Islet precursor cell (in vitro differentiated cells): ENCODE data around the gene DUSP10.

Experiments
- DNase-seq: peaks from one replicate; pipeline ENCODE4 v3.0.0-alpha.2; 2018

The DUSP10 gene

DNA sequence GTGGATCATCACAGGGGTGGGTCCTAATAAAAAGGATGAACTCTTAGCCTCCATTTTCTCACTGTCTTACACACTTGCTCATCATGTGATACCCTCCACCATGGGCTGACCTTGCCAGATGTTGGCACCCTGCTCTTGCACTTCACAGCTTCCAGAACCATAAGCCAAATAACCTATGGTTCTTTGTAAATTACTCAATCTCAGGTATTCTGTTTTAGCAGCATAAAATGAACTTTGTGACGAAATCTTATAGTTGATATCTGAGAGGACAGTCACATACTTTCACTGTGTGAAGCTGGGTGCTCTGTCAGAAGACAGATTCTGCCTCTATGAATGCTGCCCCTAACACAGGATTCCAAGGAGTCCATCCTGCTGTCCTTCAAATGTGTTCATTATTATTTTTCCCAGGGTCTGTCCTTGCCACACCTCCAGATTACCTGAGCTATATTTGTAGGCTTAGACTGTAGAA, 13.8 kb downstream of the DUSP10 start:
- no peak for DNase-seq

DNA sequence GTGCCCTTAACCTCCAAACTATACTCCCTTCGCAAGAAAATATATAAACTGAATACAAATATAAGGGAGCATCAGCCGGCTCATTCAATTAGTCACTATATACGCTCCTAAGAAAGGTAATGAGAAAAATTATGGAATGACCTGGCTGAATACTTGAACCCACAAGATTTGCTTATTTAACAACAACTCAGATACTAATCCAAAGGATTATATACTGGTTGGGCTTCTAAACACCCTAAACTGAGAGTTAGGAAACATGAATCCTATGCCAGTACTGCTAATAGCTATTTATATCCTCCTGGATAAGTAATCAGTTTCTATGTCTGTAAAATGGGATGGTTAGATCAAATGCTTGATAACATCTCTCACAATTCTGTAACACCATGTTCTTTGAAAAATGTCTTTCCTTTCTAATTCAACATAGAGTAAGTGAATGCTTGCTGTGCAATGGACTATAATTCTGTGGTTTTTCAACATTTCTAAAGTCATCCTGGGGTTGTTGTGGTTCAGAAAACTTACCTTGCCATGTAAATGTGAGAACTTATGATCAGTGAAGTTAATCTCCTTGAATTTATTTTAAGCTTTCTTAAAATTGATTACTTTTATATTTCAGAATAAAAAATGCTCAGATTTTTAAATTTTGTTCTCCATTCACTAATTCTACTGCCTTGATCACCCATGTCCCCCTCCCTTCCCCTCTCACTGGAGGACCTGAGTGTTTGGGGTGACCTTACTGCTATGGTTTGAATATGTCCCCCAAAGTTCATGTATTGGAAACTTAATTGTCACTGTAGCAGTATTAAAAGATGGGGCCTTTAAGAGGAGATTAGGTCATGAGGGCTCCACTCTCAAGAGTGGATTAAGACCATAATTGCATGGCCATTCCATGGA, 14.5 kb downstream of the DUSP10 start:
- DNase-seq, result no peak

DNA sequence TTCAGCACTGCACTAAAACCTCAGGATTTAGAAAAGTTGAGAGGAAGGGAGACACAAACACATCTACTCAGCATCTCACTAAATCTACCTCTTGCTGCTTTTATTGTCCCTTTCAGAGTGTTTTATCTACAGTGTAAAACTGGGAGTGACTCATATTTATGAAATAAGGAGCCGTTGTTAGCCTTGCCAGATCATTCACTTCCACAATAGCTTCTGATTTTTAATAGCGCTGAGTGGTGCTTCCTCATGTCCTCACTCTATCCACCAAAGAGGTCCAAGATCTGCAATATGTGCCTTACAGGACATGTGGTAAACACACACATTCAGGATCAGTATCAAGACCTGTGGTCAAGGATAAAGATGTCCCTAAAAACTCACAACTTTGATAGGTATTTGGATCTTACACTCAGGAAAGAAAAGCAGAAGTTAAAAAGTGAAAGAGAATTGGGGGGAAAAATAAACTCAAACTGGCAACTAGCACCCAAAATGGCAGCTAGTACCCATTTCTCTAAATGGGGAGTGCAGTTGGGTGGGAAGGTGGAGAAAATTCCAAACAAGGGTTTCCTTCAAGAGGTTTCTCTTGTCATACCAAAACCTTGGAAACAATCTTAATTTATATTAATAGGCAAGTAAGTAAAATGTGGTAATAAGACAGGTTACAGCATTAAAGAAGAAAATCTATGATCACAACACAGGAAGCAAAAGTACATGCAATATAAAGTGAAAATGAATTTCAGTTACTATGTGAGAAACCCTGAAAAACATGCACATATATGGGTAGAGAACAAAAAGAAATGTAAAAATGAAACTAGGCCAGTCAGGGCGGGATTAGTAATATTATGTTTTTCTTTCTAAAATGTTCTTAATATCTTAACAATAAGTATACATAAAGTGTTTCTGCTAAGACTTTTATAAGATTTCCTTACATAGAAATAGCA, 15.9 kb downstream of the DUSP10 start:
- DNase-seq, result no peak

DNA sequence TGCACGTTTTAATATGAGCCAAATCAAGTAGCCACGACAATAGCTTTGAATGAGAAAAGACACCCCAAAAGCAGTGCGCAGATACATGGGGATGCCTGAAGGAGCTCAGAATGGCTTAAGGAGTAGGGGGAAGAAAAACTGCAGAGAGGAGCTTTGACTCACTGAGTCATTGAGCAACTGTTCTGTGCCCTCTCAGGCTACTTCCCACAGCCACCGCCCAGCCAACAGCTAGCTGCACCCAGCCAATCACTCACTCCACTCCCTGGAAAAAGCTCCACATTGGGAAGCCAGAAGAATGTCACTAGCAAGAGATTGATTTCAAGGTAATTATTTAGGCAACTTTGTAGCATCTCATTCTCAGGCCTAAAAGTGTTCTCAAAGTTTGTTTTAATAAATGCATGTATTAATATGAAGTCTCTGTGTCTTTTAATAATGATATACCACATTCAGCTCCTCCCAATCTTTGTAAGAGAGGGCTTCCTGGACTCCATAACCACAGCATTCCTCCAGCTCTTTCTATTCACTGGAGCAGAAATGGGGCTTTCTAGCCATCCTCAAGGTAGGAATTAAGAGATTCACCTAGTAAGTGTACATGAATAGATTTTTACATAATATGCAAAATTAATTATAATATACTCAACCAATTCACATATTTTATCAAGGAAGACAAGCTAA, 16.8 kb downstream of the DUSP10 start:
- no peak for DNase-seq

DNA sequence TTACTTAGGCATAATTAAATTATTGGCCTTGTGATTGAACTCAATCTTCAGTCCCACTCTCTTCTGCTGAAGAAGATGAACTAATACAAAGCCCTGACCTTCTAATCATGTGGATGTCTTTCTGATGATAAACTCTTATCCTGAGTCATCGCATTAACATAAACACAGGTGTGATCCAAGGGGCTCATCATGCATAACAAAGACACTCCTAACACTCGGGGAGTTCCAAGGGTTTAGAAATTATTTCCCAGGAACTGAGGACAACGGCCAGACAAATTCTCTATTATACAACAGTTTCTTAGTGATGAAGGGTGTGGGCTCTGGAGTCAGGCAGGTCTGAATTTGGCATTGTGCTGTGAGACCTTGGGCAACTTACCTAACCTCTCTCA, 18.0 kb downstream of the DUSP10 start:
- DNase-seq, result no peak

DNA sequence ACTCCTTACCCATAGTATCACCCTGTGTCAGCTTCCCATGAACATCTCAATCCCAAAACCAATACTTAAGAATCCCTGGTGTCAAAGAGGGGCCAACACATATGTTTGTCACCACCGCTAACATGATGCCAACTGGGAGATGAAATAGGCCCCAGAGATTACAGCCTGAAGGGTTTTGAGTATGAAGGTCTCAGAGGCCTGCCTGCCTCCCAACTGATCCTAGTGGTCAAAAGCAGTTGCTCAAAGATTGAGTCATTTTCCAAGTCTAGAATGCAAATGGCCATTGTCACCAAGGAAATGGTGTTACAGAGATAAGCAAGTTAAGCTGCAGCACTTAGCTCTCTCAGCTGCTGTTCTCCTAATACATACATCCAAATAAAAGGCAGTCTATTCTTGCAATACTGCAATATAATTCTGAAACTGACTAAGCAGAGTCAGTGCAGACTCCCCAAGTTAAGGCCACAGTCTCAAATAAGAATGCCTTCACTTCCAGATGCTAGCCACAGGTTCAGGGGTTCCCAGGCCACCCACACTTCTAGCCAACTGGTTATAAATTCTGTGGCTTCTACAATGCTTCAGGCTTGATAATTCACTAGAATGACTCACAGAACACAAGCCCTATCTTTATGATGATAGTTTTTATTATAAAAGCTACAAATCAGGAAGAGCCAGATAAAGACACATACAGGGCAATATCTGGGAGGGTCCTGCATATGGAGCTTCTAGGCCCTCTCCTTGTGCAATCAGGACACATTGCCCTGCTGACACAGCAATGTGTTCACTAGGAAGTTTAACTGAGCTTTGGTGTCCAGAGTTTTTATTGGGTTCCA, 18.7 kb downstream of the DUSP10 start:
- DNase-seq, result no peak

DNA sequence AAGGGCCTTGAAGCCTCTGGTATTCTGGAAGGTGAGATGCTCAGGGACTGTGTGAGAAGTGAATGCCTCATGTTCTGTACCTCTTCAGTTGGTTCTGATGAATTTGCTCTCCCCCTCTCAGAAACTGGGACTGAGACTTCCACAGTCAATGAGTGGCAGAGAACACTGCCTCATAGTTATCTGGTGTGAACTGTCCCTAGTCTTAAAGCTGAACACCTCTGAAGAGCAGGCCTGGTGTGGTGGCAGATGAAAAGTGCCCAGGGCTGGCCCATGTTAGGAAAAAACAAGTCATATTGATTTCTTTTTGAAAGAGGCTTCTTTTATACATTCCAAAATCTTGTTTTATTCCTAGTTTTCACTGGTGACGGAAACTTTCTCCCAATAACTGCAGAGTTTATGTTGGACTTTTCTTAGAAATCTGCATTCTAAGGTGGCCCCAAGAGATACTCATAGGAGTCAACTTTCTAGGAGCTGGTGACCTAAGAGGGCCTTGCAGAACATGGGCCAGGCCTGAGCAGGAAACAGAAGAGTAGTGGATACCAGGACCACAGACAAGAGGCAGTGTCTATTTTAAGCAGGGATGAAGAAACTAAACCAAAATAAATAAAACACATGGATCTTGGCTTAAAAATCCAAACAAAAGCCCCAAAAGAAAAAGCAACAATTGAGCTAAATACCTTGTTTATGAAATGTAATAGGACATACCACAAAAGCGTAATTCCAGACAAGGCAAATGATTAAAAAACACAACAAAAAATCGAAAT, 19.5 kb downstream of the DUSP10 start:
- DNase-seq, result no peak

DNA sequence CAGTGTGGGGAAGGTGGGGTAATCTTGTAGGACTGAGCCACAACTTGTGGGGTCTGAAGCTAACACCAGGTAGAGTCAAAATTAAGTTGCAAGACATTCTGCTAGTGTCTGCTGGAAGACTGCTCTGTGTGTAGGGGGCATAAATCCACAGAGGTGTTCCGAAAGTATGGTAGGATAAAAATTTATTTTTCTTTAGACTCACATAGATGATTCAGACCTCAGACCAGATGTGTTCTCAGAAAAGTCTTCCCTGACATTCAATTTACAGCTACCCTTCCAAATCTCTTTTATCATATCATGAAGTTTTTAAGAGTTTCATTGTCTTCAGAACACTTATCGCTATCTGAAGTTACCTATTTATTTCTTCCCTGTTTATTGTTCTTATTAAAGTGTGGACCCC, 21.3 kb downstream of the DUSP10 start:
- no peak for DNase-seq

DNA sequence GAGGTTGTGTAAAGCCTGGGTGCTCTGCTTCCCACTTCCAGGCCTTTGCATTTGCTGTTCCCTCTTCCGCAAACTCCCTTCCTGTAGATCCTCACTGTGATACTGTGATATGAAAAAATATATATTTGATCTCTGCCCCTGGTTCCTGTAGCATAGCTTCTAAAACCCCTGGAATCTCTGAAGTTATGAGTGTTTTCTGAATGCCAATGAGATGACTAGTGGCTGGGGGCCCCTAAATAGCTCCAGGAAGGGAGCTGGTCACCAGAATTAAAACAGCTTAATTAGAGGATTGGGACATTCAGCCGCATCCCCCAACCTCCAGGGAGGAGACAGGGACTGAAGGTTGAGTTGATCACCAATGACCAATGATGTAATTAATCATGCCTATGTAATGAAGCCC, 21.9 kb downstream of the DUSP10 start:
- no peak for DNase-seq

DNA sequence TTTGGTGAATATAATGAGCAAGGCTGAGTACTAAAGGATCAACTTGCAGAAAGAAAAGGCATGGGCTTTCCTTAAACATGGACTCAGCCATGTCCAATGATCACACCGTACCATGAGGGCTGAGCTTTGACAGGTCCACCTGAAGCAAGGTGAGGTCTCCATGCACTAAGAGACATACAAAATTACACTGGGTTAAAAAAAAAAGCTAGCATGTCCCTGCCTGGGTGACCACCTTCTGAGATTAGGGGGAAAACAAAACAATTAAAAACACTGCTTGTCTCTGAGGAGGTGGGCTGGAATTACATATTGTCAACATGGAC, 22.7 kb downstream of the DUSP10 start:
- DNase-seq, result no peak

DNA sequence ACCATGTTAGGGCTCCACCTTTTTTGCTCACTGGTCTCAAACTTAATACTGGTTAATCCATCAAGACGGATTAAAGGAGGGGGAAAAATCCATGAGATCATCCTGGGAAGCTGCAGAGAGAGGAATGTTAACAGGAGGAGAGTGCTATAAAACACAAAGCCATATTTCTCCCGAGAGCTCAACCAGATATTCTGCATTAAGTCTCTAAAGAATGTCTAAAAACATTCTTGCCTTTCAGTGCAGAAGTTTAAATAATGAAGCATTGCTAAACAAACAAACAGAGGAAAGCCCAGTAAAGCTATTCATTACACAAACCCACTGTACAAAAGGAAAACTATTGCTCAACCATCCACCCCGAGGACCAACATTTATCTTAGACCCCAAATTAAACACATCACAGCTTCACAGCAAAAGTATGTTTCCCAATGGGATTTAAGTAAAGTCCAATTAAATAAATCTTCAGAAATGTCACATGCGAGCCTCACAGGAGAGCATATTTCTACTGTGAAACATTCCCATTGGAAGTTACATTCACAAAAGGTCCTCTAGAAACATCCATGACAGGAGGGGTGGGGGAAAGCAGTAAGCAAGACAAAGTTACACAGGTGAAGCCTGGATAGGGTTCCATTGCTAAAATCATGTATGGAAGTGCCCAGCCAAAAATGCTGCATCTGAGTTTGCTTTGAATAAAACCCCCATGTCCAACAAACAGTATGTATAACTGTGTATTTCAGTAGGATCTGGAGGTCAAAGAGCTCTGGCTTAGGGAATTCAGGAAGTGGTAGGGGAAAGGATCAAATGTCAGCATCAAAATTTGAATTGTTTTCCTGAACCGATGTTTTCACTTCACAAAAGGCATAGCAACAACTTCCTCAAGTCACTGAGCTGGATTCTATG, 23.3 kb downstream of the DUSP10 start:
- DNase-seq, result no peak

DNA sequence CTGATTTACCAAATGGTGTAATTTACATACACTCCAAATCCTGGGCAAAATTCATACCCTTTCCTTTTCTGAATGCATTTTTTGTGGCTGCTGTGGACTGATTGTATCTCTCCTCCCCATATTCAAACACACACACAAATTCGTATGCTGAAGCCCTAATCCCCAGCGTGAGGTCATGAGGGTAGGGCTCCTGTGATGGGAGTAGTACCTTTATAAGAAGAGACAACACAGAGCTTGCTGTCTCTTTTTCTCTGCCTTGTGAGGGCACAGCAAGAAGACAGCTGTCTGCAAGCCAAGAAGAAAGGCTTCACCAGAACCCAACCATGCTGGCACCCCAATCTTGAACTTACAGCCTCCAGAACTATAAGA, 24.4 kb downstream of the DUSP10 start:
- no peak for DNase-seq

DNA sequence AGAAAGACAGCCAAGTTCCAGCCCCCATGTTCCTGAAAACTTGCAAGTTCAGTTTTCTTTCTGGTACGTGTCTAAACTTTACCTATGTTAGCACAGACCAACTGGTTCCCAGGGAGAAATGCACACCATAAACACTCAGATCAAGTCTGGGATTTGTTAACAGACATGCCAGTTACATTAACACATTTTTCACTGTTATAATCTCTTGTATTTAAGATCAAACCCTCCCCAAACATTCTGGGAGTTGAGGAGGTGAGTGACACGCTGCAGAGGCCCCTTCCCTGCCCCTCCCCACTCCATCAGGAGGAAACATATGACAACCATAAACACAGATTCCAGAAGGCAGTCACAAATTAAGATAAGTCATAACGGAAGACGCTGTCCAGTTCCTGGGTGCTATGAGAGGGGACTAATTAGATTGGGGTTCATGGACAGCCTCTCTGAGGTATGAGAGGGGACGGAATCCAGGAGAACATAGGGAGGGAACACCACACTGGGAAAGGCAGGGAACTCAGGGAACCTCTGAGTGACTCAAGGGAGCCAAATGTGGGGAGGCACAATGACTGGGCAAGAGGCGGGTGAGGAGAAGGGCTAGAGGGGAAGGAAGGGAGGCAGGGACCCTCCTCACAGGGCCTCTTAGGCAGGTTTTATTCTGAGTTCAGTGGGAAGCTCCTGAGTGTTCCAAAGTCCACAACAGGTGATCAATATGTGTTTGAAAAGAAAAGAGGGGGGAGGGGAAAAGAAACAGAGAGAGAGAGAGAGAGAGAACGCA, 25.0 kb downstream of the DUSP10 start:
- DNase-seq, result no peak

DNA sequence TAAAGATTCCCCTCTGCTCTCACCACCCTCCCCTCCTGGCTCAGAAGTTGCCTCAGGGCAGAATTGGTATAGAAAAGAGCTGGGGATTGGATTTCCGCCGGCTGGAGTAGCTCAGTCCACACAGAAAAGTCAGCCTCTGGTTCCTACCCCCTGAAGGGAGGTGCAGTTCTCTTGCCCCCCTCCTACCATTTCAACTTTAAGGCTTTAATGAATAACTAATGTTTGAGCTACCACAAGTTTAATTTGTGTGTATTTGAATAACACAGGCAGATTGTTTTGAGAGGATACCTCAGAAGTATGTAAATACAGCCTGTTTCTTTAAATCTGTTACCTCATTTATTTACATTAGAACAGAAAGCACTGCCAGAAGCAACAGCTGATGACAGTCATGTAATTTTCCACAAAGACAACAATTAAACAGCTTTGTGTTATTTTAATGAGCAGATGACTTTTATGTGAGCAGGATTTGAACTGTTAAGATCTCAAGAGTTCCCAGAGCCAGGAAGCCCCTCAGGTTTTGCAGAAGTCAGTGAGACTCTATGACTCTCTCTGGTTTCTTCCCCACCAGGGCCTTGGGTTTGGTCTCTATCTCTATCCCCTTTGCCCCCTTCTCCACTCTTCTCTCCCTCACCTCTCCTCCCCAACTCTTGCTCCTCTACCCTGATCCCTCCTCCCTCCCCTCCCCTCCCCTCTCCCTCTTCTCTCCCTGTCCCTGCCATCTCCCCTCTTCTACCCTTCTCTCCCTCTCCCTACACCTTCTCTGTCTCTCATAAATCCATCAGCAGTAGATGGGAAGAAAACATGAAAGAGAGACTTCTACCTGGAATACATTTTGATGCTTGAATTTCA, 26.3 kb downstream of the DUSP10 start:
- DNase-seq, result peak; percentile 89

DNA sequence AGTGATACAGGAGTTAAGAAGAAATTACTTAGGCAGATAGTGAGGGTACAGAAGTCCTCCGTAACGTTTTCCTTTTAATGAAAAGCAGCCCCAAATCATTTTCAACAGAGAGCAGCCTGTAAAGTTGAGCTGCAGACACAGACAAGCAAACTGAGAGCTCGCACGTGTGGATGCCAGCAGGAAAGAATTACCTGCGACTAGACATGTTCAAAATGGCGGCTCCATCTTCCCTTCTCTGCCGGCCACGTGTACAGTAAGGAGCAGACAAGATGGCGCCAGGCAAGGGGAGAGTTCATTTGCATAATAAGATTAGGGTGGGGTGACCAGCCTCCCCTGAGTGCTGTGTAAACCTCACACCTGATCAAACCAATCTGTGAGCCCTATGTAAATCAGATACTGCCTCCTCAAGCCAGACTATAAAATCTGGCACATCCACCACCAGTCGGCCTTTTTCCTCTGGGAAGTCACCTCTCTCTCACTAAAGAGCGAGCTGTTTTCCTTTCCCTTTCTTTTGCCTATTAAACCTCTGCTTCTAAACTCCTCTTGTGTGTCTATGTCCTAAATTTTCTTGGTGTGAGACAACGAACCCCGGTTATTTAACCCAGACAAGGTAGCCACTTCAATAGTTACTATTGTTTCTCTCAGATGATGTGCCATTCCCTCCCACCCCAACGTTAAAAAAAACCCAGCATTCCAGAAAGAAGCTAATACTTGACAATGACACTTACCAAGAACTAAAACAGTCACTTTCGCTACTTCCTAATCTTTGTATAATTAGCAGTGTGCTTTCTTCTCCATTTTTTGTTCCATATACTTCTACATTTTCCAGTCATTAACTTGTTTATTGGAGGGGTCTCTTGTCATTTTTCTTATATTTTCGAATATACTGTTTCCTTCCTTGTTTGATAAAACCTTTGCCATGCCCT, 27.4 kb downstream of the DUSP10 start:
- DNase-seq, result peak; percentile 80

DNA sequence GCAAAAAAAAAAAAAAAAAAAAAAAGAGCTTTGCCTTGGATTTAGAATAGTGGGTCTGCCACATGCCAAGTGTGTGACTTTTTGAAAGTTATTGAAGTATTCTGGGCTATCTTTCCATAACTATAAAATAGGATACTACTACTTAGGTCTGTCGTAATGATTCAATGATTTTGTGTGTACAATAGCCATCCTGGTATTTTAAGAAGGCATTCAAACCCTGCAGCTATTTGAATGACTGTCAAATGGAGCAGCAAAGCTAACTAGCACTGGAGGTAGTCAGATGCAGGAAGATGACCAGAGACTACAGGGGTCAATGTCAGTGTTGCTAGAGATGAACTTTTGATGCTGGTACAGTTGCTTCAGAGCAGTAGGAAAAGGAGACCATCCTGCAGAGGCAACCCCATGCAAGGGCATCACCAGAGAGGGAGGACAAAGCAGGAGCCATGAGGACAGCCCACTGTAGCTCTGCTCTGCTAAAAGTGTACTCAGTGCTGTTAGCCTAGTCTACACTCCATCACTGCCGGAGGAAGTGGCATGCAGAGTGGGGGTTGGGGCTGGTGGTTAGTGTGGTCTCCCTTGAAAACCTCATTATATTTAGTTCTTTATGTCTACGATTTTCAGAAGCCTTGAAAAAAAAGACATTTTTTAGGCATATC, 29.0 kb downstream of the DUSP10 start:
- no peak for DNase-seq

DNA sequence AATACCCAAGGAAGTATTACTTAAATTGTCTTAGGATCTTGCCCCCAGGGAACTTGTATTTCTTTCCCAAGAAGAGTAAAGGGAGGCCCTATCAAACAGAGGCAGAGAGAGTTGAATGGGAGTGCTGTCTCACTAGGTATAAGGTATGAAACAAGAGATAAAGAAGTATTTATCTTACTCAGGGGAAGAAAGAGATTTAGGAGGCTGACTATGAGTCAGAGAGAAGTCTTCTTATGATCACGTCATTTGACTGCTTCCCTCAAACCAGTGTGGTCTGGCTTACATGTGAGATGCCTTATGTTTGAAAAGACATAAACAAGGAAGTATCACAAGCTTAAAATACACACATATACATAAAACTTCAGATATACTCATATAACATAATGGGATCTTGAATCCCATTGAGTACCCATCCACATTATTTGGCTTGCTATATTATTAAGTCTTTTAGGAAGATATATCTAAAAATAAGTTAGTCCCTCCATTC, 29.6 kb downstream of the DUSP10 start:
- DNase-seq, result no peak
